22Rv1 (cell line): ENCODE results near the gene SLC39A8.

Experiments used
- ZFX ChIP-seq: fragments of 450-650 bp; IDR thresholded peaks from 2 replicates; pipeline ENCODE4 v1.6.1; 2017; ENCODE audit warnings: antibody characterized with exemption, borderline replicate concordance
- TF ChIP-seq, protein P1 (sequence below): fragments of 450-650 bp; IDR thresholded peaks from 2 replicates; pipeline ENCODE4 v1.5.1; 2017; ENCODE audit warnings: mild to moderate bottlenecking

DNA sequence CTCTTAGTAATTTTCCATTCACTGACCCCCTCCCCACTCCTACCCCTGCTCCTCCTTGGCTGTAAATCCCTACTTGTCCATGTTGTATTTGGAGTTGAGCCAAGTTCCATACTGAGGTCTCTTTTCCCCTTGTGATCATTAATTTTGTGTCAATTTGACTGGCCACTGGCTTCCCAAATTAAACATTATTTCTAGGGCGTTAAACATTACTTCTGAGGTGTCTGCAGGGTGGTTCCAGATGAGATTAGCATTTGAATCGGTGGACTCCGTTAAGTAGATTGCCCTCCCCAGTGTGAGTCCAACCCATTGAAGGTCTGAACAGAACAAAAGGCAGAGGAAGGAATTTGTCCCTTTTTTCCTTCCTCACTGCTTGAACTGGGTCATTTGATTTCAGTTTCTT, 25.7 kb downstream of the SLC39A8 start:
- TF ChIP-seq, protein P1, sequence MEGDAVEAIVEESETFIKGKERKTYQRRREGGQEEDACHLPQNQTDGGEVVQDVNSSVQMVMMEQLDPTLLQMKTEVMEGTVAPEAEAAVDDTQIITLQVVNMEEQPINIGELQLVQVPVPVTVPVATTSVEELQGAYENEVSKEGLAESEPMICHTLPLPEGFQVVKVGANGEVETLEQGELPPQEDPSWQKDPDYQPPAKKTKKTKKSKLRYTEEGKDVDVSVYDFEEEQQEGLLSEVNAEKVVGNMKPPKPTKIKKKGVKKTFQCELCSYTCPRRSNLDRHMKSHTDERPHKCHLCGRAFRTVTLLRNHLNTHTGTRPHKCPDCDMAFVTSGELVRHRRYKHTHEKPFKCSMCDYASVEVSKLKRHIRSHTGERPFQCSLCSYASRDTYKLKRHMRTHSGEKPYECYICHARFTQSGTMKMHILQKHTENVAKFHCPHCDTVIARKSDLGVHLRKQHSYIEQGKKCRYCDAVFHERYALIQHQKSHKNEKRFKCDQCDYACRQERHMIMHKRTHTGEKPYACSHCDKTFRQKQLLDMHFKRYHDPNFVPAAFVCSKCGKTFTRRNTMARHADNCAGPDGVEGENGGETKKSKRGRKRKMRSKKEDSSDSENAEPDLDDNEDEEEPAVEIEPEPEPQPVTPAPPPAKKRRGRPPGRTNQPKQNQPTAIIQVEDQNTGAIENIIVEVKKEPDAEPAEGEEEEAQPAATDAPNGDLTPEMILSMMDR, result no peak
- TF ChIP-seq ZFX, result no peak
